Kidney (tissue), 14 donors: Measurements from ENCODE around the gene UBXN10. TPM values are rescaled to one million over a fixed set of nuclear protein-coding genes. Genes with fewer than 3 reads are reported as not detected.
"Not testable (repeated sequence)": the region's sequence is repeated elsewhere in the genome, so short reads cannot be mapped to it uniquely, and the experiment has no call there.

Experiments used
- DNase-seq, 5 donors: peaks; one replicate each; pipeline ENCODE4 v3.0.0-alpha.2; 2013 to 2020
- FAIRE-seq: peaks from 2 replicates; lab custom pipeline; 2012; peaks lifted over from hg19 to GRCh38; lab: Jason Lieb, UNC
- H3K27ac ChIP-seq, 2 donors: one replicate each; pipeline ENCODE4 v1.7.0; 2013; ENCODE audit warnings: low read depth in 2 of 2, low read length in 2 of 2, inconsistent platforms in 1 of 2
- H3K27me3 ChIP-seq: one replicate; pipeline ENCODE4 v1.7.1; 2013; ENCODE audit warnings: low read length, inconsistent platforms; ENCODE audit not compliant: control insufficient read depth, insufficient read depth
- H3K36me3 ChIP-seq, 3 donors: one replicate each; pipeline versions ENCODE4 v1.7.0 to v1.7.1; 2013; ENCODE audit warnings: low read length in 3 of 3, control low read depth in 1 of 3, inconsistent platforms in 1 of 3; ENCODE audit not compliant: insufficient read depth in 3 of 3, control insufficient read depth in 2 of 3
- H3K4me1 ChIP-seq, 3 donors: one replicate each; pipeline versions ENCODE4 v1.7.0 to v1.7.1; 2013; ENCODE audit warnings: low read length in 3 of 3, inconsistent platforms in 1 of 3, low read depth in 1 of 3; ENCODE audit not compliant: control insufficient read depth in 2 of 3, insufficient read depth in 2 of 3
- H3K4me3 ChIP-seq, 3 donors: one replicate each; pipeline versions ENCODE4 v1.7.0 to v1.8.1; 2013; ENCODE audit warnings: low read length in 3 of 3, control low read depth in 1 of 3, inconsistent platforms in 1 of 3
- H3K9ac ChIP-seq, 3 donors: one replicate each; pipeline versions ENCODE4 v1.7.0 to v1.7.1; 2013; ENCODE audit warnings: low read length in 3 of 3, control low read depth in 1 of 3, inconsistent platforms in 1 of 3
- H3K9me3 ChIP-seq, 3 donors: one replicate each; pipeline versions ENCODE4 v1.7.0 to v1.7.1; 2013; ENCODE audit warnings: low read length in 3 of 3, control low read depth in 1 of 3, inconsistent platforms in 1 of 3; ENCODE audit not compliant: control insufficient read depth in 2 of 3, insufficient read depth in 1 of 3
- CTCF ChIP-seq: IDR thresholded peaks from 3 replicates; pipeline ENCODE4 v1.5.1; 2012; ENCODE audit warnings: mild to moderate bottlenecking, moderate library complexity, borderline replicate concordance; ENCODE audit not compliant: insufficient read depth; ENCODE audit errors: extremely low read depth
- intact Hi-C: fragments of 100-400 bp; cut with DNase I; formaldehyde crosslinking; loops from one replicate; pipeline ENCODE4 v1.11.1; 2022
- polyA plus RNA-seq: library from polyadenylated mRNA; stranded (reverse); fragments of 350-450 nt; fragmentation: Illumina TruSeq; extraction: RNeasy Lipid Tissue Mini Kit (QIAGEN cat#74804); gene quantifications from one replicate; pipeline ENCODE4 v1.2.3, GENCODE V29; 2014; ENCODE audit warnings: low read depth, low replicate concordance; ENCODE audit not compliant: insufficient read depth
- total RNA-seq: library from RNA; stranded (reverse); fragmentation: NEBNext Ultra II Directional; extraction: Animal tissue kit (Norgen Biotek cat#: 25700); gene quantifications from one replicate; pipeline ENCODE4 v1.2.1, GENCODE V29; 2021
- donor health status: control.
- donor health status: control.
- donor health status: control.
- donor health status: control.
- donor health status: control.
- donor health status: DM: yes; HTN: yes; CAD: no.
- donor health status: Normal renal cell carcinoma (clear cell type).

Gene UBXN10
- total and polyA plus RNA-seq, 2 donors from 2014 or later: 2.3 to 12.6 TPM

- no peak overlapping the region for H3K9ac ChIP-seq
- H3K27me3 ChIP-seq: no peaks in the 10 kb centered on the region
- peaks cover 0 to 14% (median 3%) of the 10 kb centered on the region in 3 donors for H3K4me1 ChIP-seq
- H3K27ac ChIP-seq: no peak overlapping the region
- intact Hi-C loops: no loop called here
- no peak for DNase-seq
- TF ChIP-seq CTCF: no peak
- H3K36me3 ChIP-seq: no peaks in the 10 kb centered on the region
- H3K9me3 ChIP-seq: no peaks in the 10 kb centered on the region
- no peak for FAIRE-seq
- no peak overlapping the region for H3K4me3 ChIP-seq
These were observed 30.7 kb downstream of the UBXN10 start for GRCh38 chr1:20216574-20216973.

GRCh38 chr1:20219053-20219452, 33.2 kb downstream of the UBXN10 start:
- DNase-seq, intact Hi-C loops, H3K27me3 ChIP-seq, H3K4me3 ChIP-seq, H3K9ac ChIP-seq, H3K36me3 ChIP-seq, H3K27ac ChIP-seq, FAIRE-seq, H3K9me3 ChIP-seq, H3K4me1 ChIP-seq: not testable (repeated sequence)

- no peaks in the 10 kb centered on the region for H3K27me3 ChIP-seq
- H3K4me1 ChIP-seq: peaks cover 0 to 3% (median 2%) of the 10 kb centered on the region in 3 donors
These were observed 34.1 kb downstream of the UBXN10 start for GRCh38 chr1:20220036-20220435.

GRCh38 chr1:20223106-20223505, 37.2 kb downstream of the UBXN10 start:
- H3K27me3 ChIP-seq: no peaks in the 10 kb centered on the region
- no peaks in the 10 kb centered on the region for H3K9me3 ChIP-seq
- intact Hi-C loops: no loop called here
- no peaks in the 10 kb centered on the region for H3K36me3 ChIP-seq
- peak overlapping the region in 1 of 2 donors; percentile 14 for H3K27ac ChIP-seq
- FAIRE-seq (no peak), DNase-seq (no peak)
- no peak for TF ChIP-seq CTCF
- no peak overlapping the region for H3K4me3 ChIP-seq
- peaks cover 0 to 4% (median 3%) of the 10 kb centered on the region in 3 donors for H3K4me1 ChIP-seq
- no peak overlapping the region for H3K9ac ChIP-seq

More at GRCh38 chr1:20220036-20220435, 34.1 kb downstream of the UBXN10 start:
- FAIRE-seq: no peak
- intact Hi-C loops: no loop called here
- no peak for DNase-seq
- Histone ChIP-seq H3K27ac (peak overlapping the region in 1 of 2 donors; percentile 14), H3K9me3 (no peaks in the 10 kb centered on the region), H3K36me3 (no peaks in the 10 kb centered on the region), H3K4me3 (no peak overlapping the region), H3K9ac (peak overlapping the region in 1 of 3 donors; percentile 37)
- no peak for TF ChIP-seq CTCF
